ENCODE results near the gene RMDN2.

DNA sequence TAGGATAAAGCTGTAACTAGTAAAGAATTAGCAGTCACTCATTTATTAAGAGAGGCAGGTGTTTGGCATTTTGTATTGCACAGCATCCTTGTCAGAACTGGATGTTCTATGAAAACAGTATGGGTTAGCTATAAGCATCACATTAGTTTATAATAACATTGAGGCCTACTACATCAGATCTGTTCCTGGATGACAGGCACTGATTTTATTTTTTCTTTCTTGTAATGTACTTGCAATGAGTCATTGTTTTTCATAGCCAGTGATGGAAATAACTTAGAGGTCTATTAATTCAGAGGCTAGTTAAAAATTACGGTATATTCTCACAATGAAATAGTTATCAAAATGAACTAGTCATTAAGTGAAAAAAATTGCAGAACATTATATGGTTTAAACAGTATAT is 13.0 kb upstream of the RMDN2 start:
- TF ChIP-seq, protein P1, sequence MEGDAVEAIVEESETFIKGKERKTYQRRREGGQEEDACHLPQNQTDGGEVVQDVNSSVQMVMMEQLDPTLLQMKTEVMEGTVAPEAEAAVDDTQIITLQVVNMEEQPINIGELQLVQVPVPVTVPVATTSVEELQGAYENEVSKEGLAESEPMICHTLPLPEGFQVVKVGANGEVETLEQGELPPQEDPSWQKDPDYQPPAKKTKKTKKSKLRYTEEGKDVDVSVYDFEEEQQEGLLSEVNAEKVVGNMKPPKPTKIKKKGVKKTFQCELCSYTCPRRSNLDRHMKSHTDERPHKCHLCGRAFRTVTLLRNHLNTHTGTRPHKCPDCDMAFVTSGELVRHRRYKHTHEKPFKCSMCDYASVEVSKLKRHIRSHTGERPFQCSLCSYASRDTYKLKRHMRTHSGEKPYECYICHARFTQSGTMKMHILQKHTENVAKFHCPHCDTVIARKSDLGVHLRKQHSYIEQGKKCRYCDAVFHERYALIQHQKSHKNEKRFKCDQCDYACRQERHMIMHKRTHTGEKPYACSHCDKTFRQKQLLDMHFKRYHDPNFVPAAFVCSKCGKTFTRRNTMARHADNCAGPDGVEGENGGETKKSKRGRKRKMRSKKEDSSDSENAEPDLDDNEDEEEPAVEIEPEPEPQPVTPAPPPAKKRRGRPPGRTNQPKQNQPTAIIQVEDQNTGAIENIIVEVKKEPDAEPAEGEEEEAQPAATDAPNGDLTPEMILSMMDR (IDR thresholded peaks at IDR 0.05; ENCODE audit: low read depth, low read length) = no peak
- no peak for TF ChIP-seq EZH2phosphoT487 (IDR thresholded peaks at IDR 0.05; ENCODE audit: low read depth)

All from OCI-LY3 (cell line).